Liver (tissue), 9 donors: ENCODE measurements around the gene FGF1. TPM values are rescaled to one million over a fixed set of nuclear protein-coding genes. Genes with fewer than 3 reads are reported as not detected.

Source experiments
- DNase-seq: peaks from one replicate; pipeline ENCODE4 v3.0.0-alpha.2; 2017; ENCODE audit warnings: low spot score
- H3K27ac ChIP-seq, 2 donors: one replicate each; pipeline ENCODE4 v1.7.0; 2013; ENCODE audit warnings: inconsistent platforms in 2 of 2, low read length in 2 of 2, control low read depth in 1 of 2, low read depth in 1 of 2, mild to moderate bottlenecking in 1 of 2
- H3K27me3 ChIP-seq, 4 donors: one replicate each; pipeline versions ENCODE4 v1.6.1 to v1.7.0; 2013; ENCODE audit warnings: low read length in 3 of 4, inconsistent platforms in 1 of 4, mild to moderate bottlenecking in 1 of 4, moderate library complexity in 1 of 4; ENCODE audit not compliant: control insufficient read depth in 4 of 4, insufficient read depth in 4 of 4
- H3K36me3 ChIP-seq, 4 donors: one replicate each; pipeline versions ENCODE4 v1.6.1 to v1.7.0; 2013; ENCODE audit warnings: low read length in 3 of 4, mild to moderate bottlenecking in 3 of 4, low read depth in 1 of 4, moderate library complexity in 1 of 4; ENCODE audit not compliant: control insufficient read depth in 4 of 4, insufficient read depth in 3 of 4
- H3K4me1 ChIP-seq, 4 donors: one replicate each; pipeline versions ENCODE4 v1.6.1 to v1.7.0; 2013; ENCODE audit warnings: low read length in 3 of 4, mild to moderate bottlenecking in 3 of 4, moderate library complexity in 1 of 4; ENCODE audit not compliant: control insufficient read depth in 4 of 4, insufficient read depth in 4 of 4
- H3K4me3 ChIP-seq, 3 donors: one replicate each; pipeline versions ENCODE4 v1.6.1 to v1.7.0; 2013; ENCODE audit warnings: low read length in 3 of 3, control low read depth in 1 of 3, low read depth in 1 of 3, mild to moderate bottlenecking in 1 of 3
- H3K9ac ChIP-seq, 2 donors: one replicate each; pipeline ENCODE4 v1.7.0; 2013; ENCODE audit warnings: low read length in 2 of 2, mild to moderate bottlenecking in 2 of 2, moderate library complexity in 2 of 2, control low read depth in 1 of 2, low read depth in 1 of 2
- H3K9me3 ChIP-seq, 4 donors: one replicate each; pipeline versions ENCODE4 v1.6.1 to v1.7.0; 2013; ENCODE audit warnings: low read length in 3 of 4; ENCODE audit not compliant: control insufficient read depth in 4 of 4
- EGR1 ChIP-seq, 2 donors: IDR thresholded peaks; 2 replicates each; pipeline ENCODE4 v1.6.1; 2016 to 2018; ENCODE audit warnings: antibody characterized with exemption in 2 of 2, low read depth in 2 of 2
- FOXA1 ChIP-seq: IDR thresholded peaks from 2 replicates; pipeline ENCODE4 v1.6.1; 2016; ENCODE audit warnings: antibody characterized with exemption
- FOXA2 ChIP-seq: IDR thresholded peaks from 2 replicates; pipeline ENCODE4 v1.6.1; 2016; ENCODE audit warnings: antibody characterized with exemption
- GABPA ChIP-seq, 2 donors: IDR thresholded peaks in 1 of 2; conservative IDR thresholded peaks in 1 of 2; 2 replicates each; pipeline ENCODE4 v1.6.1; 2016; ENCODE audit warnings: antibody characterized with exemption in 2 of 2, mild to moderate bottlenecking in 1 of 2, moderate library complexity in 1 of 2
- HNF4A ChIP-seq, 2 donors: conservative IDR thresholded peaks; 2 replicates each; pipeline ENCODE4 v1.6.1; 2016; ENCODE audit warnings: antibody characterized with exemption in 2 of 2, mild to moderate bottlenecking in 2 of 2
- HNF4G ChIP-seq: IDR thresholded peaks from 2 replicates; pipeline ENCODE4 v1.6.1; 2016; ENCODE audit warnings: antibody characterized with exemption
- JUND ChIP-seq, 2 donors: IDR thresholded peaks; 2 replicates each; pipeline ENCODE4 v1.6.1; 2016; ENCODE audit warnings: antibody characterized with exemption in 2 of 2
- MAX ChIP-seq: IDR thresholded peaks from 2 replicates; pipeline ENCODE4 v1.6.1; 2016; ENCODE audit warnings: antibody characterized with exemption
- NR2F2 ChIP-seq: IDR thresholded peaks from 2 replicates; pipeline ENCODE4 v1.6.1; 2016; ENCODE audit warnings: antibody characterized with exemption
- RAD21 ChIP-seq, 2 donors: IDR thresholded peaks; 2 replicates each; pipeline ENCODE4 v1.6.1; 2016; ENCODE audit warnings: antibody characterized with exemption in 2 of 2, mild to moderate bottlenecking in 2 of 2
- REST ChIP-seq: IDR thresholded peaks from 2 replicates; pipeline ENCODE4 v1.6.1; 2016; ENCODE audit warnings: antibody characterized with exemption, mild to moderate bottlenecking
- RXRA ChIP-seq, 2 donors: IDR thresholded peaks; 2 replicates each; pipeline ENCODE4 v1.6.1; 2017 to 2018; ENCODE audit warnings: antibody characterized with exemption in 2 of 2, mild to moderate bottlenecking in 1 of 2
- SP1 ChIP-seq: IDR thresholded peaks from 2 replicates; pipeline ENCODE4 v1.6.1; 2018; ENCODE audit warnings: antibody characterized with exemption, mild to moderate bottlenecking
- TAF1 ChIP-seq: conservative IDR thresholded peaks from 2 replicates; pipeline ENCODE4 v1.6.1; 2016; ENCODE audit warnings: antibody characterized with exemption, mild to moderate bottlenecking
- YY1 ChIP-seq: IDR thresholded peaks from 2 replicates; pipeline ENCODE4 v1.6.1; 2016; ENCODE audit warnings: antibody characterized with exemption, mild to moderate bottlenecking
- WGBS: extraction: QIAGEN DNeasy Blood & Tissue Kit; methylation state at CpG from one replicate; pipeline ENCODE4 v1.1.7; 2013; 5-methylcytosine and 5-hydroxymethylcytosine counted together
- polyA plus RNA-seq, 2 donors: library from polyadenylated mRNA; stranded (reverse) in 1 of 2; unstranded in 1 of 2; fragments of 200-250 nt in 1 of 2; fragments of >200 nt in 1 of 2; fragmentation: Nextera tagmentation in 1 of 2; extraction: Ambion mirVana in 1 of 2; gene quantifications; one replicate each; pipeline versions ENCODE4 v1.2.1 to v1.2.3, GENCODE V29; 2013 to 2015
- total RNA-seq, 2 donors: library from RNA; depleted of rRNA; stranded (reverse); fragments of >200 nt; gene quantifications; one replicate each; pipeline ENCODE4 v1.2.3, GENCODE V29; 2014
- TF ChIP-seq, protein P1 (sequence below): IDR thresholded peaks from 2 replicates; pipeline ENCODE4 v1.6.1; 2016; ENCODE audit warnings: antibody characterized with exemption
- TF ChIP-seq, protein P2 (sequence below): fragments of 150-350 bp; IDR thresholded peaks from 2 replicates; pipeline ENCODE4 v1.5.1; 2017; ENCODE audit warnings: improper control_type of control experiment, low read depth, low read length; ENCODE audit not compliant: missing input control
- TF ChIP-seq, protein P3 (sequence below): IDR thresholded peaks from 2 replicates; pipeline ENCODE4 v1.6.1; 2016; ENCODE audit warnings: antibody characterized with exemption
- donor health status: healthy.
- donor health status: healthy.
- donor health status: healthy.
- donor health status: healthy.
- donor health status: healthy.

FGF1 gene
- total and polyA plus RNA-seq, 4 donors: 0.05 to 0.25 (median 0.16) TPM

- Histone ChIP-seq H3K9me3 (no peaks in the 10 kb centered on the region), H3K9ac (no peak overlapping the region), H3K4me1 (peaks cover 0 to 12% (median 9%) of the 10 kb centered on the region in 4 donors), H3K27ac (no peak overlapping the region), H3K4me3 (no peak overlapping the region), H3K36me3 (no peaks in the 10 kb centered on the region), H3K27me3 (no peaks in the 10 kb centered on the region)
- TF ChIP-seq HNF4A (conservative IDR thresholded peaks at IDR 0.05): no peak
- TF ChIP-seq RXRA (IDR thresholded peaks at IDR 0.05): no peak
- DNase-seq: no peak
- 88% methylated on average over 8 of the region's 8 CpGs for WGBS
Measured at GRCh38 chr5:142719836-142720370, 34.0 kb upstream of the FGF1 start.

GRCh38 chr5:142717582-142718215, 31.8 kb upstream of the FGF1 start:
- Histone ChIP-seq H3K27ac (no peak overlapping the region), H3K9me3 (no peaks in the 10 kb centered on the region), H3K4me1 (peaks cover 0 to 15% (median 10%) of the 10 kb centered on the region in 4 donors), H3K4me3 (no peak overlapping the region), H3K27me3 (no peaks in the 10 kb centered on the region), H3K36me3 (no peaks in the 10 kb centered on the region), H3K9ac (no peak overlapping the region)
- WGBS: 60% methylated on average over 11 of the region's 11 CpGs
- DNase-seq: no peak
- TF ChIP-seq, protein P1, sequence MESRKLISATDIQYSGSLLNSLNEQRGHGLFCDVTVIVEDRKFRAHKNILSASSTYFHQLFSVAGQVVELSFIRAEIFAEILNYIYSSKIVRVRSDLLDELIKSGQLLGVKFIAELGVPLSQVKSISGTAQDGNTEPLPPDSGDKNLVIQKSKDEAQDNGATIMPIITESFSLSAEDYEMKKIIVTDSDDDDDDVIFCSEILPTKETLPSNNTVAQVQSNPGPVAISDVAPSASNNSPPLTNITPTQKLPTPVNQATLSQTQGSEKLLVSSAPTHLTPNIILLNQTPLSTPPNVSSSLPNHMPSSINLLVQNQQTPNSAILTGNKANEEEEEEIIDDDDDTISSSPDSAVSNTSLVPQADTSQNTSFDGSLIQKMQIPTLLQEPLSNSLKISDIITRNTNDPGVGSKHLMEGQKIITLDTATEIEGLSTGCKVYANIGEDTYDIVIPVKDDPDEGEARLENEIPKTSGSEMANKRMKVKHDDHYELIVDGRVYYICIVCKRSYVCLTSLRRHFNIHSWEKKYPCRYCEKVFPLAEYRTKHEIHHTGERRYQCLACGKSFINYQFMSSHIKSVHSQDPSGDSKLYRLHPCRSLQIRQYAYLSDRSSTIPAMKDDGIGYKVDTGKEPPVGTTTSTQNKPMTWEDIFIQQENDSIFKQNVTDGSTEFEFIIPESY: no peak
- TF ChIP-seq SP1: peak; percentile 29
- TF ChIP-seq FOXA1: no peak
- TF ChIP-seq, protein P2, sequence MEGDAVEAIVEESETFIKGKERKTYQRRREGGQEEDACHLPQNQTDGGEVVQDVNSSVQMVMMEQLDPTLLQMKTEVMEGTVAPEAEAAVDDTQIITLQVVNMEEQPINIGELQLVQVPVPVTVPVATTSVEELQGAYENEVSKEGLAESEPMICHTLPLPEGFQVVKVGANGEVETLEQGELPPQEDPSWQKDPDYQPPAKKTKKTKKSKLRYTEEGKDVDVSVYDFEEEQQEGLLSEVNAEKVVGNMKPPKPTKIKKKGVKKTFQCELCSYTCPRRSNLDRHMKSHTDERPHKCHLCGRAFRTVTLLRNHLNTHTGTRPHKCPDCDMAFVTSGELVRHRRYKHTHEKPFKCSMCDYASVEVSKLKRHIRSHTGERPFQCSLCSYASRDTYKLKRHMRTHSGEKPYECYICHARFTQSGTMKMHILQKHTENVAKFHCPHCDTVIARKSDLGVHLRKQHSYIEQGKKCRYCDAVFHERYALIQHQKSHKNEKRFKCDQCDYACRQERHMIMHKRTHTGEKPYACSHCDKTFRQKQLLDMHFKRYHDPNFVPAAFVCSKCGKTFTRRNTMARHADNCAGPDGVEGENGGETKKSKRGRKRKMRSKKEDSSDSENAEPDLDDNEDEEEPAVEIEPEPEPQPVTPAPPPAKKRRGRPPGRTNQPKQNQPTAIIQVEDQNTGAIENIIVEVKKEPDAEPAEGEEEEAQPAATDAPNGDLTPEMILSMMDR: peak; percentile 73
- TF ChIP-seq NR2F2: peak; percentile 79
- TF ChIP-seq TAF1: no peak
- peak; percentile 94 to 97 for TF ChIP-seq RAD21 (IDR thresholded peaks at IDR 0.05)
- no peak for TF ChIP-seq MAX
- no peak for TF ChIP-seq REST
- TF ChIP-seq, protein P3, sequence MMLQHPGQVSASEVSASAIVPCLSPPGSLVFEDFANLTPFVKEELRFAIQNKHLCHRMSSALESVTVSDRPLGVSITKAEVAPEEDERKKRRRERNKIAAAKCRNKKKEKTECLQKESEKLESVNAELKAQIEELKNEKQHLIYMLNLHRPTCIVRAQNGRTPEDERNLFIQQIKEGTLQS: no peak
- TF ChIP-seq EGR1 (IDR thresholded peaks at IDR 0.05; ENCODE audit: low read depth in 2 of 2): no peak
- TF ChIP-seq RXRA (IDR thresholded peaks at IDR 0.05): peak; percentile 76 to 92
- peak in 1 of 2 donors; percentile 10 for TF ChIP-seq HNF4A (conservative IDR thresholded peaks at IDR 0.05)
- TF ChIP-seq JUND (IDR thresholded peaks at IDR 0.05): peak in 1 of 2 donors; percentile 43
- no peak for TF ChIP-seq FOXA2
- TF ChIP-seq GABPA (IDR thresholded peaks at IDR 0.05 in 1 of 2, conservative IDR thresholded peaks at IDR 0.05 in 1 of 2): no peak
- no peak for TF ChIP-seq YY1
- TF ChIP-seq HNF4G: no peak
